Right cardiac atrium (tissue), 5 donors: ENCODE data around the gene REPS1. TPM values are rescaled to one million over a fixed set of nuclear protein-coding genes. Genes with fewer than 3 reads are reported as not detected.
A peak's percentile ranks its signal among the peaks of the same experiment; 100 is the strongest.

ENCODE experiments used
- ATAC-seq, 2 donors: fragments of 200-7000 bp; cut with Tn5 transposase; one replicate each; pipeline versions ENCODE4 v1.8.0 to v1.9.1; 2020; ENCODE audit warnings: moderate library complexity in 2 of 2, mild to moderate bottlenecking in 1 of 2
- DNase-seq, 3 donors: peaks; one replicate each; pipeline ENCODE4 v3.0.0-alpha.2; 2020
- H3K27ac ChIP-seq: one replicate; pipeline ENCODE4 v1.5.1; 2013; ENCODE audit warnings: mild to moderate bottlenecking, low read length, control low read depth, moderate library complexity
- H3K27me3 ChIP-seq: one replicate; pipeline ENCODE4 v1.6.1; 2013; ENCODE audit not compliant: control insufficient read depth, insufficient read depth
- H3K4me1 ChIP-seq: one replicate; pipeline ENCODE4 v1.6.1; 2013; ENCODE audit warnings: low read length; ENCODE audit not compliant: control insufficient read depth, insufficient read depth
- H3K4me3 ChIP-seq: one replicate; pipeline ENCODE4 v1.5.1; 2013; ENCODE audit warnings: low read length, control low read depth
- H3K9me3 ChIP-seq: one replicate; pipeline ENCODE4 v1.6.1; 2013; ENCODE audit warnings: low read length; ENCODE audit not compliant: control insufficient read depth
- WGBS: extraction: QIAGEN DNeasy Blood & Tissue Kit; methylation state at CpG from one replicate; pipeline ENCODE4 v1.1.7; 2013; 5-methylcytosine and 5-hydroxymethylcytosine counted together
- intact Hi-C, 4 donors: fragments of 100-400 bp; cut with DNase I; formaldehyde crosslinking; loops; one replicate each; pipeline versions ENCODE4 v1.11.0 to v1.14.0; 2022 to 2023
- polyA plus RNA-seq: library from polyadenylated mRNA; stranded (reverse); fragments of 200-250 nt; gene quantifications from one replicate; pipeline ENCODE4 v1.2.3, GENCODE V29; 2013
- total RNA-seq, 4 donors: library from RNA; stranded (reverse); fragmentation: NEBNext Ultra II Directional; extraction: Animal tissue kit (Norgen Biotek cat#: 25700); gene quantifications; one replicate each; pipeline ENCODE4 v1.2.1, GENCODE V29; 2021
- donor health status: healthy with polysubstance abuse.
- donor health status: DM: no; HTN: yes; CAD: no.
- donor health status: DM: no; HTN: no; CAD: no.
- donor health status: DM: no; HTN: yes; CAD: no; lungs with severe emphysema.
- donor health status: DM: yes; HTN: yes; CAD: no.

The REPS1 gene
- total and polyA plus RNA-seq, 5 donors: 18.1 to 40.9 (median 36.5) TPM

GRCh38 chr6:138925806-138926205, 62.2 kb downstream of the REPS1 start:
- DNase-seq (no peak), ATAC-seq (no peak)
- Histone ChIP-seq H3K27me3 (no peaks in the 10 kb centered on the region), H3K4me3 (no peak overlapping the region), H3K4me1 (no peaks in the 10 kb centered on the region), H3K9me3 (no peaks in the 10 kb centered on the region), H3K27ac (no peak overlapping the region)
- intact Hi-C loops: no loop called here
- 91% methylated on average over 2 of the region's 2 CpGs for WGBS

DNA sequence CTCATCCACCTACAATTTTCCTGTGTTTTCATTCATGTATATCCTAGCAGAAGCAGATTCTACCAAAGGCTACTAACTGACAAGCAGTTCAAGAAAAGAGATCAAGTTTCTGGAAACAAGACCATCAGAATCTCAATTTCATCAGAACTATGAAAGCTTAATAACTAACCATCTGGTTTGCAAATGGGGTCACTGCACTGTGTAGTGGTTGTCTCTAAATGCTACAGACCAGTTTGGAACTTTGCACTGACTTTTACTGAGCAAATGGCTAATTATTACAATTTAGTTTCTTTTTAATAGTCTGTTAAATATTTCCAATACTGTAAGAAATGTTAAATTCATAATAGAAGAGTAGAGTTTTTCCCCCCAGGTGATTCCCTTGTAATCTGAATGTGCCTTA, 64.5 kb downstream of the REPS1 start:
- H3K4me3 ChIP-seq: no peak overlapping the region
- no peaks in the 10 kb centered on the region for H3K27me3 ChIP-seq
- no peak overlapping the region for H3K27ac ChIP-seq
- no peak for ATAC-seq
- no peaks in the 10 kb centered on the region for H3K9me3 ChIP-seq
- H3K4me1 ChIP-seq: no peaks in the 10 kb centered on the region
- intact Hi-C loops: no loop called here
- no peak for DNase-seq

- no peaks in the 10 kb centered on the region for H3K27me3 ChIP-seq
- intact Hi-C loops: no loop called here
- H3K27ac ChIP-seq: no peak overlapping the region
- DNase-seq (no peak), ATAC-seq (no peak)
- H3K4me1 ChIP-seq: no peaks in the 10 kb centered on the region
- H3K9me3 ChIP-seq: no peaks in the 10 kb centered on the region
- WGBS: 80% methylated on average over 3 of the region's 3 CpGs
- H3K4me3 ChIP-seq: no peak overlapping the region
Measured at GRCh38 chr6:138920906-138921305, 67.1 kb downstream of the REPS1 start.

- WGBS: 81% methylated on average over 1 of the region's 1 CpG
- intact Hi-C loops: no loop called here
- Histone ChIP-seq H3K4me3 (no peak overlapping the region), H3K9me3 (no peaks in the 10 kb centered on the region), H3K27ac (no peak overlapping the region), H3K27me3 (no peaks in the 10 kb centered on the region), H3K4me1 (no peaks in the 10 kb centered on the region)
- no peak for ATAC-seq
- no peak for DNase-seq
Measured at GRCh38 chr6:138914701-138915100, 73.4 kb downstream of the REPS1 start.

DNA sequence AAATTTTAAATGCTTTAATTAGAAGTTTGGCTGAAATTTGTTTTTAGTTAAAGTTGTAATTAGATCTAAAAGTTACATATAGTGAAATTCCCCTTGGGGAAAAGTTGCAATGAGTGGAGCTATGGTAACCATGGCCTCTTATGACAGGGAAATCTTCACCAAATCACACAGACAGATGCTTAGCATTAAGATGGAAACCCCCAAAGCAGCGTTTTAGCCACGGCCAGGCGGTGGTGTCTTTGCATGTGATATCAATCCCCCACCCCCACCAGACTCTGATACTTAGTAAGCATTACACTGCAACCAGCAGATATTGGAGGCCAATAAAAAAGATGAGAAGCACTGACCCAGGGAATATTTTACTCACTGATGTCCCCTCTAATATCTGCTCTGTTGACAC, 75.7 kb downstream of the REPS1 start:
- no peak overlapping the region for H3K4me3 ChIP-seq
- intact Hi-C loops: no loop called here
- WGBS: 63% methylated on average over 3 of the region's 3 CpGs
- ATAC-seq: no peak
- H3K27me3 ChIP-seq: no peaks in the 10 kb centered on the region
- H3K4me1 ChIP-seq: no peaks in the 10 kb centered on the region
- H3K27ac ChIP-seq: no peak overlapping the region
- H3K9me3 ChIP-seq: no peaks in the 10 kb centered on the region
- no peak for DNase-seq

DNA sequence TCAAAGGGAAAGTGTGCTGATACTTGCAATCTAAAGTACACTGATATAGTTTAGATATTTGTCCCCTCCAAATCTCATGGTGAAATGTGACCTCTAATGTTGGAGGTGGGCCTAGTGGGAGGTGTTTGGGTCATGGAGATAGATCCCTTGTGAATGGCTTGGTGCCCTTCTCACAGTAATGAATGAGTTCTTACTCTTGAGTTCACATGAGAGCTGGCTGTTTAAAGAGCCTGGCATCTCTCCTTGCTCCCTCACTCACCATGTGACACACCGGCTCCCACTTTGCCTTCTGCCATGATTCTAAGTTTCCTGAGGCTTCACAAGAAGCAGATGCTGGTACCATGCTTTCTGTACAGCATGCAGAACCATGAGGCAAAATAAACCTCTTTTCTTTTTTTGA, 78.1 kb downstream of the REPS1 start:
- Histone ChIP-seq H3K27me3 (no peaks in the 10 kb centered on the region), H3K27ac (peak overlapping the region; percentile 6), H3K4me1 (no peaks in the 10 kb centered on the region), H3K9me3 (no peaks in the 10 kb centered on the region), H3K4me3 (no peak overlapping the region)
- peak; percentile 54 to 74 for ATAC-seq
- no peak for DNase-seq
- 72% methylated on average over 1 of the region's 1 CpG for WGBS
- intact Hi-C loops: no loop called here

DNA sequence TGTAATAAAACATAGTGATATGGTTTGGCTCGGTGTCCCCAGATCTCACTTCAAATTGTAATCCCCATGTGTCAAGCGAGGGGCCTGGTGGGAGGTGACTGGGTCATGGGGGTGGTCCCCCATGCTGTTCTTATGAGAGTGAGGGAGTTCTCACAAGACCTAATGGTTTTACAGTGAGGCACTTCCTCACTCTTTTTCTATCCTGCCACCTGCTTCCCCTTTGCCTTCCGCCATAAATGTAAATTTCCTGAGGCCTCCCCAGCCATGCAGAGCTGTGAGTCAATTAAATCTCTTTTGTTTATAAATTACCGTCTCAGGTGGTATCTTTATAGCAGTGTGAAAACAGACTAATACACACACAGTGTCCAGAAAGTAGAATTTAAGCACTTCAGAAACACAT, 78.5 kb downstream of the REPS1 start:
- Histone ChIP-seq H3K27ac (no peak overlapping the region), H3K4me3 (no peak overlapping the region), H3K4me1 (no peaks in the 10 kb centered on the region), H3K27me3 (no peaks in the 10 kb centered on the region), H3K9me3 (no peaks in the 10 kb centered on the region)
- intact Hi-C loops: no loop called here
- 73% methylated on average over 4 of the region's 4 CpGs for WGBS
- no peak for DNase-seq
- ATAC-seq: no peak

GRCh38 chr6:138907167-138907566, 80.9 kb downstream of the REPS1 start:
- ATAC-seq (no peak), DNase-seq (no peak)
- Histone ChIP-seq H3K27ac (no peak overlapping the region), H3K4me1 (no peaks in the 10 kb centered on the region), H3K27me3 (no peaks in the 10 kb centered on the region), H3K4me3 (no peak overlapping the region), H3K9me3 (no peaks in the 10 kb centered on the region)
- 83% methylated on average over 7 of the region's 7 CpGs for WGBS
- intact Hi-C loops: no loop called here

- Histone ChIP-seq H3K27me3 (no peaks in the 10 kb centered on the region), H3K4me1 (no peaks in the 10 kb centered on the region), H3K27ac (no peak overlapping the region), H3K9me3 (no peaks in the 10 kb centered on the region), H3K4me3 (no peak overlapping the region)
- no peak for DNase-seq
- ATAC-seq: no peak
- intact Hi-C loops: no loop called here
Measured at GRCh38 chr6:138897031-138897430, 91.0 kb downstream of the REPS1 start.

DNA sequence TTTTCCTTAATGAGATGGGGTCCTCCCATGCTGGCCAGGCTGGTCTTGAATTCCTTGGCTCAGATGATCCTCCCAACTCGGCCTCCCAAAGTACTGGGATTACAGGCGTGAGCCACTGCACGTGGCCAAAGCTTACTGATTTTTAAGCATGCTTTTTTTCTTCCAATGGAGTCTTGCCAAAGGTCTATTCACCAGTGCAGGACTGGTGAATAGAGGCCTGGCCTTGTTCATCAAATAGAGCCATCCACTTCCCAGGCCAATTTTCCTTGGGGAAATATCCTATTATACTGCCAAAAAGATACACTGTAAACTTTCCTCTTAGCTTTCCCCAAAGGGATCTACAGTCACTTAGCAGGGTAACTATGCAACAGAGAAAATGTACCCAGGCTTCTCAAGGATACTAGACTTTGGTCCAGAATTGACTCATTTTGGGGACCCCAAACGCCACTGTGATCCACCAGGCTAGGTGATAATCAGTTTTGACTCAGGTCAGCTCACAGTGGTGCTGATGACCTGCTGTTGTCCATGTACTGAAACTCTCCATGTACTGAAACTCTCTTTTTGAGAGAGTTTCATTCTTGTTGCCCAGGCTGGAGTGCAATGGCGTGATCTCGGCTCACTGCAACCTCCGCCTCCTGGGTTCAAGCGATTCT, 91.8 kb downstream of the REPS1 start:
- 81% methylated on average over 8 of the region's 8 CpGs for WGBS
- Histone ChIP-seq H3K4me3 (no peak overlapping the region), H3K27me3 (no peaks in the 10 kb centered on the region), H3K9me3 (no peaks in the 10 kb centered on the region), H3K27ac (no peak overlapping the region), H3K4me1 (no peaks in the 10 kb centered on the region)
- DNase-seq (no peak), ATAC-seq (peak in 1 of 2 donors; percentile 64)
- intact Hi-C loops: no loop called here

GRCh38 chr6:138891255-138891986, 96.6 kb downstream of the REPS1 start:
- WGBS: 88% methylated on average over 3 of the region's 3 CpGs
- H3K27me3 ChIP-seq: no peaks in the 10 kb centered on the region
- no peaks in the 10 kb centered on the region for H3K9me3 ChIP-seq
- no peak overlapping the region for H3K4me3 ChIP-seq
- H3K4me1 ChIP-seq: no peaks in the 10 kb centered on the region
- no peak overlapping the region for H3K27ac ChIP-seq
- ATAC-seq: no peak
- intact Hi-C loops: no loop called here
- DNase-seq: no peak
